NCI-H510A treated with DMSO at 0.1 percent for 48 hours (cell line): ENCODE results near the gene HOXD8.

Experiments used
- DNase-seq: peaks from one replicate; lab custom pipeline; 2025; lab: John Stamatoyannopoulos, UW

The HOXD8 gene

DNA sequence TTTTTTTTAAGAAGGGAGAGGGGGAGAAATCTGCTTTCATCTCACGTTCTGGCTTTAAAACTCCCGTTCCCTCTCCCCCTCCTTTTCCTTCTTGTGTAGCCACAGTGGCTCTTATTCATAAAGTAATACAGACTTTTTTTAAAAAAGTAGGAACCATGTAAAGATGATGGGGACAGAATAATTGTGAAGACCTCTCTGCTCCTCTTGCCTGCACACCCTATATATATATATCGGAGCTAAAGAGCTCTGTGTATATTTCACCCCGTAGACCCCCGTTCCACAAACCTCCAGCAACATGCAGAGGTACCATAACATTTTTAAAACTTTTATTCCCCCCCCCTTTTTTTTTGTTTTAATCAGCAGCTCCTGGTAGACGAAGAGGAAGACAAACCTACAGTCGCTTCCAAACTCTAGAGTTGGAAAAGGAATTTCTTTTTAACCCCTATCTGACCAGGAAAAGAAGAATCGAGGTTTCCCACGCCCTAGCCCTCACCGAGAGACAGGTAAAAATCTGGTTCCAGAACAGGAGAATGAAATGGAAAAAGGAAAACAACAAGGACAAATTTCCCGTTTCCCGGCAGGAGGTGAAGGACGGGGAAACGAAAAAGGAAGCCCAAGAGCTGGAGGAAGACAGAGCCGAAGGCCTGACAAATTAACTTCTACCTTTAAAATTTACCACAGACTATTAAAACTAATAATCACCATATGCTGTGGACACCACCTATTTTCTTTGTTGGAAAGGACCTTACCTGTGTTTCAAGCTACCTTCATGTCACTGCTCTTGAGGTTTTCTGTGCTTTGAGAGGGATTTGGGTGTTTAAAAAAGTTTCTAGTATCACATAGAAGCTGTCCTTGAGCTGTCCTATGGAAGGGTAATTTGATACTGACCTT is 1.7 kb downstream of the HOXD8 start:
- DNase-seq = no peak

DNA sequence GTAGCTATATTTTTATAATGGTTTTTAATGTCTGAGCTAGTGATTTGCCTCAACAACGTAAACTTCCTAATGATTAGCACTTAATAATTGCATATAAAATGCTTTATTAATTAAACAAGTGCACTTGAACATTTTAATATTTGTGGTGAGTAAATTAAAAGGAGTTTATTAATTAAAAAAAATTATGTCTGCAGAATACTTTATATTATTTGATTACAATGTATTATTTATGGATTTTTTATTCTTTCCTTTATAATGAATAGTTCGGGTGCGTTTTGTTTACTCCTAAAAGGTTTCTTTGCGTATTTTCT is 2.3 kb downstream of the HOXD8 start:
- DNase-seq = no peak

DNA sequence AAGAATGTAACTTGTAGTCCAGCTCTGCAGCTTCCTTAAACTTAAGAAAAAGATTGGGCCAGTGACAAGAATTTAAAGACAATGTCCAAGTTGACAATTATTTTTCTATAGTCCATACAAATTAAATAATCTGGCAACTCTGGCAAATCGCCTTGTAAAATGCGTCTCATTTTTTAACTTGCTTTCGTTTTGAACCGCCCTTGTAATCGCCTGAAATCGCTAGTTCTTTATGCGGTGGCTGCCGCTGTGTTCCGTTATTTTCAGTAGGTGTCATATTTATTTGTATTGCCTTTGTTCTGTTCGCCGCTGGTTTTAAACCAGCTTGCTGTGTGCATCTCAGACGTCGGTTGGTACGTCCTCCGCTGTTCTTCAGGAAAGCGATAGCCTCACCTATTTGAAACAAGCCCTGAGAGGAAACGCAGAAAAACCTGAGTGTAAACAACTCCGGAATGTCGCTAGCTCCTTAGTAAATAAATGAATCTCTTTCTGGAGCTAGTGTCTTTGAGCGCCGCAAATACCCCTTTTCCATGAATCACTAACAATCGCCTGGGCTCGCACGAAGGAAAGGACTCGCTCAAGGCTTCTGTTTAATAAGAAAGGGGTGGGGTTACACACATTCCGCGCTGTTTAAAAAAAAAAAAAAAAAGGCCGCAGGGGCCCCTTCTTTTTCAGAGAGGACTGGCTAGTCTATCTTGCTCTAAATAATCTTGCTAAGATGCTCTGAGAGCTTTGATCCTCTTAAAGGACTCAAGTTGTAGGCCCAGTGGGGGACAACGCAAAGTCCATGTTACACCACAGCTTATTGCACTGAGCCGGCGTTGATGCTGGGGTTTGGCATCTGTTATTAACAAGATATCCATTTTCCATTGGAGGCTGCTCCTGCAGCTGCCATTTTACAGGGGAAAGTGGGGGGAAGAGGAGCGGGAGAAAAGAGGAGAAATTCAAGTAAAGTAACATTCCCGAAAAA is 3.0 kb downstream of the HOXD8 start:
- no peak for DNase-seq

DNA sequence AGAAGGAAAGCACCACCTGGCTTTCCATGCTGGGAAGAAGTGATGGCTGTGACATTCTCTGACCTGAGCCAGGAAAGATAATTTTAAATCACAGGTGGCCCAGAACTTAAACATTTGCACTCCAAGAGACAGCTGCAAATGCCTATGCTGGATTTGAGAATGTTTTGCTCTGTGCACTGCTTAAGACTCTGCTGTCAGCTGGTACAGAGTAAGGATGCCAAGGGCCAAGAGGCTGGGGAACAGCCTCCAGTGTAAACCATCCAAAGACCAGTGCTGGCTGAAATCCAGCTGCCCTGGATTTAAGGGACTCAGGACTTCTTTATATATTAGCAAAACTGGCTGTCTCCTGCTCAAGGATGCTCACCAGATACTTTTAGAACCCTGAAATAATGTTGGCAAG is 3.9 kb downstream of the HOXD8 start:
- no peak for DNase-seq

DNA sequence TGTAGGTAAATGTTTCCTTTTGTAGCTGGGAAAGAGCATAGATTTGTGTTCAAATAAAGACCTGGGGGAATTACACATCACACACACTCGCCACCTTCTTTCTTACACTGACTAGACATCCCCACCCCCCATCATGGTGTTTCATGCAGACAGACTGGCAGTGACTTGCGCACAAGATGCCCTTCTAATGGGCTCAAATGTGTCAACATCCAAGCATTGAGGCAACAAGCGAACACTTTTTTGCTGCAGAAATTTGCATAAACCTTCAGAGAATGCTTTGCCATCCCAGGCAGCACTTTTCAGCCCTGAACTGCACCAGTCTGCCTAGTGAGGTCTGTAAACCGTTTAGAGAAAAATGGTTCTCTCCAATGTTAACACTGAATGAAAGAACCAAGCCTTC is 4.5 kb downstream of the HOXD8 start:
- no peak for DNase-seq

DNA sequence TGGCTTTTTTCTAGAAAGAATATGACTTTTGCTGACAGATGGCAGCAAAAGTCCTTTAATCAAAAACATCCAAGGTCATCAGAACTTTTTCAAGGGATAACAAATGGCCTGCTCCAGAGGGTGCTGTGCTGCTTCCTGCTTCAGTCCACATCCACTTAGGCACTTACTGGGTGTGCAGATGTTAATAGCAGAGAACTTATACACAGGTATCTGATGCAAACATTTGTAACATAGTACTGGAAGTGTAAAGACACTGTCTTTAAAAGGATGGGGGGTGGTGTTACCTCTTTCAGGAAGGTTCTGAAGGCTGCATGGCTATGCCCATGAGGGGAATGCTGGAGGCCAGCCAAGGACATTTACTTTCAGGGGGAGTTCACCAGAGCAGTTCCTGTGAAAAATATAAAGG is 5.5 kb downstream of the HOXD8 start:
- no peak for DNase-seq

DNA sequence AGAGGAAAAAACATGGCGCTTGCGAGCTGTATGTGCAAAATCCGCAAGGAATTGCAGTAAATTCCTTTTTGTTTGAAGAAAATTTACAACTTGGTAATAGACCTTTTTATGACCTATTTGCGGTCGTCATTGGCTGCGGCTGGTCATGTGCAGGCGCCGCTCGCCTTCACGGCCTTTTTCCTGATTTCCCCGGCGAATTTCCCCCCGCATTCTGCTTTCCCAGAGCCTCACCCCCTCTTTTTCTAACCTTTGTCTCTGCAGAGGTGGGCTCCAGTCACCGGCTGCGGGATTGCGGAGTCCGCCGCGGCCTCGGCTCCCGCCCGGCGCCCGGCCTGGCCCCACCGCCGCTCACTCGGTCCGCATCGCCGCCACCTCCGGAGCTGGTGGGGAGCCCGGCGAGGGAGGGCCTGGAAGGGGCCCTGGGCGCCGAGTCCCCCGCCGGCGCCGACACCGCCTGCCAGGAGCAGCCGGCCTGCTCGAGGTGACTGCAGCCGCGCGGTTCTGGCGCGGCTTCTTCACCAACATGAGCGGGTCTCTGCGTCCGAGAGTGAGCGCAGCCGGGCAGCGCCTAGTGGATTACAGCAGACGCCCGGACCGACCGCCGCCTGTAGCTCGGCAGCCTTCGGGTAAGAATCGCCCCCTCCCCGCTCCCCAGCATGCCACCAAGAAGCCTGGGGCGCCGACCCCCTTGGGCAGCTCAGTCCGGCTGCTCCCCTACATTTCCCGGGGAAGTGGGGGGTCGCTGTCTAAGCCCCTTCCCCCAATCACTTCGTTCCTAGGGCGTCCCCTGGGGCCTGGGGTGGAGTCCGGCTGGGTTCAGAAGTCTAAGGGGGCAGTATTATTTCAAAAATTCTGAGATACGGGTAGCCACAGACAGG is 7.1 kb downstream of the HOXD8 start:
- peak; percentile 56 for DNase-seq

DNA sequence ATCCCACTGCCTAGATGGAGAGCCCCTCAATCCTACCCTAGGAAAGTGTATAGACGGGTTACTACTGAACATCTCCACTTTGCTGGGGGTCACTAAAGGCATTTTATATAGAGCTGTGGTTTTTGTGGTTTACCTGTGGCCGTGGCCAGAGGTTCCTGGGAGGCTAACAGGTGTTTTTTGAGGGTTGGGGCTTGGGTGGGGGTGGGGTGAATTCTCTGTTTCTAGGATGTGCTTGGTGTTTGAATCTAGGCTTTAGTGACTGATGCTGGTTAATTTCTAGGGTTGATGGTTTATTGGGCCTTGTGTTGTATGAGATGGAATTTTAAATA is 7.7 kb downstream of the HOXD8 start:
- no peak for DNase-seq

DNA sequence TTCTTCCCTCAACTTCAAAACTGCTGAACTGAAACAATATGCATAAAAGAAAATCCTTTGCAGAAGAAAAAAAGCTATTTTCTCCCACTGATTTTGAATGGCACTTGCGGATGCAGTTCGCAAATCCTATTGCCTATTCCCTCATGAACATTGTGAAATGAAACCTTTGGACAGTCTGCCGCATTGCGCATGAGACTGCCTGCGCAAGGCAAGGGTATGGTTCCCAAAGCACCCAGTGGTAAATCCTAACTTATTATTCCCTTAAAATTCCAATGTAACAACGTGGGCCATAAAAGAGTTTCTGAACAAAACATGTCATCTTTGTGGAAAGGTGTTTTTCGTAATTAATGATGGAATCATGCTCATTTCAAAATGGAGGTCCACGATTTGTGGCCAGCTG is 8.4 kb downstream of the HOXD8 start:
- DNase-seq = no peak

DNA sequence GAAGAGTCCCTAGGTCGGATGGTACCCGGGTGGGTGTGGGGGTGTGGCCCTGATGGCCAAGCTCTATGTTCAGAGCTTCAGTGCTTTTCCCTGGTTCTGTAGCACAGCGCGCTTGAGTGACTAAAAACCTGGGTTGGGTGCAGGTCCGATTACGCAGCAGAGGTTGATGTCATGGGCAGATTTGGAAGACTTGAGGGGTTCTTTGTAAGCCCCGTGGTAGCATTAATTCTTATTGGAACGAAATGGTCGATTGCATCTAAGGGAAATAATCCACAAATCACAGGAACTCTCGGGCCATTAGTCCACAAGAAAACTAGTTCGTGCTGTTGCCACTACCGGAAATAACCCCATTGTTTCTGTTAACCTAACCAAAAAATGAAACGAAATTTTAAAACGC is 9.0 kb downstream of the HOXD8 start:
- no peak for DNase-seq

DNA sequence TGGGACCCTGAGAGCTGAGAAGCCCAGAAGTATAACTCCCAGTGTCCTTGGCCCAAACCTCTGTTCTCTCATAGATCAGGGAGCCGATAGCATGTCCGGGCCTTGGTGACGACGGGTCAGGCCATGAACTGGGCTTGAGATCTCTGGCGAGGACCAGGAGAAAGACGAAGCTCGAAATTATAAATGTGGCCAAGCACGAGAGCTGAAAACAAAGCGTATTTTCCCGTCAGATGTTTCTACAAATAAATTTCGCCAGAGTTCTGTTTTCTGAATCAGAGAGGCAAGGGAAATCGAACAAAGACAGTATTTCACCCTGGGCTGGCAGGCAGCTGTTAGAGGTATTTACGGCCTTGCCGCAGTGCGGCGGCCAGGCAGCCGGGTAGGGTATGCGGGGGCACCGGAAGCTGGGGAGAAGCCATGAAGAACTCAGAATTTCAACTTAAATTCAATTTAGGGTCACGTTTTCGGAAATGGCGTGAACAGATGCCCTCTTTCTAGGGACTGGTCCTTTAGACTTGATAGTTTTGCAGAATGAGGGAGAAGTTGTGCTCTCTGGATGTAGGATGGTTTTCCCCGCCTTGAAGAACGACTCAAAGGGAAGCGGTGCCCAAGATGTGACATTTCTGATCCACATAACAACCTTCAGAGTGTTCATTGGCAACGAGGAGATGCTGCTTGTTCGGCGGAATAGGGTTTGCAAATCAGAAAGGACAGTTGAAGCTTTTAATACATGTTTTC is 9.6 kb downstream of the HOXD8 start:
- no peak for DNase-seq

DNA sequence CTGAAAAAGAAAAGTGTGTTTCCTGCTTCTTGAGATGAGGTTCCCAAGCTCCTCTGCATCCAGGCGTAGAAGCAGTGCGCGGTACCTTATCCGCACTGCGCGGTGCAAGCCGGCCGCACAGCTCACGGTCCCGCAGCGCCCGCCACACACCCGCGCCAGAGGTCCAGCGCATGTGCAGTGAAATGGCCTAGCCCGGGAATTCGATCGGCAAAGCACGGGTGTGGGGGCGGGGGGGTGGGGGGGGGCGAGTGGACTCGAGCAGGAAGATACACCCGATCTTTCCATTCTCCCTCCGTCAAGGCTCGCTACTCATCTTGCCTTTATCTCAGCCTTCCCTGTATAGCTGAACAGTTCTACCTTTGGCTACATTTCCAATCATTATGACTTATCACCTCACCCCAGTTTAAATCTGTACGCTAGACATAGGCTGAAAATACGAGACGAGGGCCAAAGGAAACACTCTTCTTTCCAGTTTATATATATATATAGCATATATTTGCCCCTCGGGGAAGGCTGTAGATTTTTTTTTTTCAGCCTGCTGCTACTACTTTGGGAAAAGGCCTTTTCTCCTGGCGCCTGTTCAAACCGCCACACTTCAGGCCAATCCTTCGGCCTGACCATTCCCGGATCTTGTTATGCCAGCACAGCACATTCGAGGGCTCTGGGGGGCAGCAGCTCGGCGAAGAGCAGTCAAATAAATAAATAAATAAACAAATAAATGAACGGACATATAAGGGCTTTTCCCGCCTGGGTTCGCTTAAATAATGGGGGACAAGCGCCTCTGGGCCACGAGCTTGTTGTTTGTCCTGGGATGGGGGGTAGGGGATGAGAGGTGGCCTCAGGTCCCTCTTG is 10.4 kb downstream of the HOXD8 start:
- DNase-seq = no peak

DNA sequence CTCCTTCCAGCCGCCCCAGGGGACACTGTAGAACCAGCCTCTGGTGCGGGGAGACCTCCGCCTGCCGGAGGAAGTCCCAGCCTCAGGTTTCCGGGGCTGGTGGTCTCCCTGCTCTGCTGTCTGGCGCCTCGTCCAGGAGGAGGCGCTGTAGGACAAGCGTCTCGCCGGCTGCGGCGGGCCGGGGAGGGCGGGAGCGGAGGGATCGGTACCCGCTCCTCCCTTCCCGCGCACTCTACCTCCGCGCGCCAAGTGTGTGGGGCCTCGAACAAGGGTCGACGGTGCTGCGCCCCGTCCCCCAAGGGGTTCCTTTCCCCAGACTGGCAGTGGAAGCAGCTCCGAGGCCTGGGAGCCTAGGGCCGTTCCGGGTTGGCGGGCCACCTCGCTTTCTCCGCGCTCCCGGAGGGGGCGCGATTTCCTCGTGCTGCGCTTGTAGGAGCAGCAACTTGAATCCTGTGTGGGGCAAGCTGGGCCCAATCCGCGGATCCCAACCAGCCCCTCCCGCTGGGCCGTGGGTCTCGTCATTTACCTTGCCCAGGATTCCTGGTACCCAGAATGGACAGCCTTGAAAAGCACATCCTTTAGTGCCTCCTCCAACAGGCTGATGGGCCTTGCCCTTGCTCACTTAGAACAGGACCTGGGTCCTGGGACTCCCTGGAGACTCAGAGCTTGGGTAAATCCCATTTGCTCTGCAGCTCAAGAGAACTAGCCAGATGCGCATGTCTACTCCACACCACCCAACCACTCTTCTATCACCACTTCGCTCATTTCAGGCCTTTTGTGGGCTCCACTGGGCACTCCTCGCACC is 11.2 kb downstream of the HOXD8 start:
- peak; percentile 49 for DNase-seq

DNA sequence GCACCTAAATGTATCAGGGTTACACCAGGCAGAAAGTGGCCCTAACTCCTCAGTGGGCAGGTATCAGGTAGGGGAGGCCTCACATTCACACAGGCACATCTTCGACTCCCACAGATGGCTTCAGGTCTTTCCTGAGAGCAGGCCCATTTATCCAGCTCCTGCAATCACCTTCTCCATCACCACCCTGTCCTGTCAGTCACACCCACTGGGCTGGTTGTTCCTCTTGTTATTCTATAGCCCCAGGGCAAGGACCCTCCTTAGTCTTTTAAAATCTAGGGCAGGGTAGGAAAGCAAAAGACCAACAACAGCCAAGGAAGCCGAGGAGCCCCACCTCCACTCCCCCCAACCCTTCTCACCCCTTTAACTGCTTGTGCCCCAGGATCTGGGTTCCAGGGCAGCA is 12.8 kb downstream of the HOXD8 start:
- no peak for DNase-seq

DNA sequence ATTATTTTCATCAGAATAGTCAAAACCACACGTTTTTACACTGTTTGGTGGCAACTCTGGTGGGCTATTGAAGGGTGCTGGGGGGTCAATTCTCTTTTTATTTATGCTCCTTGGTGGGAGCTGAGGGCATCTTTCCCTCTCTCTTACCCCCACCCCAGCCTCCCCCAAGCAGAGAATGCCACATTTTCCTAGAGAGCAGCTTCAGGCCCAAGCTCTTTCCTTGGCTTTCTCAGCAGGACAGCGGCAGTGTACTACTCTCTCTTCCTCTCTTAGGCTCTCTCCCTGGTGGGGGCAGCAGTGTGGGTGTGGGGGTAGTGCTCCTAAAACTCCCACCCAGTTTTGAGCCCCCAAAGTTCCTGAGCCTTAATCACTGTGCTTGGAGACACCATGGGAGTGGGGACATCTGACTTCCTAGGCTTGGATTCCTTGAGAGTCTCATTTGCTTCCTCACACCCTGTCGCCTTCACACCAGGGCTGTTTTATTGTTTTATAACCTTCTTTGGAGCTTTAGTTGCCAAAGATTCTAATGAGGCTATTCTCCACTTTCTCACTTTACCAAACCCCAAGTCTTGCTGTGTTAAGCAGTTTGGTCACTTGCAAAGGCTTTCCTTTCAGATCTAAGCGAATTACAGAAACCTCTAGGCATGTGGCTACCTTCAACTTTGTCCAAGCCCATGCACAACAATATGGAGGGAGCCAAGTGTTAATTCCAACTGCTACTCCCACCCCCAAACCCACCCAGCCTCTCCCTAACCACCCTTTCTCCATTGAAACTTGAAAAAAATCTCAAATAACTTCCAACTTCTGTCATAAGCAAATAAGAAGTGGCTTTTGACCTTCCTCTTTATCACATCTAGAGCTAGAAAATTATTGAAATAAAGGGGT is 15.8 kb downstream of the HOXD8 start:
- DNase-seq = no peak

DNA sequence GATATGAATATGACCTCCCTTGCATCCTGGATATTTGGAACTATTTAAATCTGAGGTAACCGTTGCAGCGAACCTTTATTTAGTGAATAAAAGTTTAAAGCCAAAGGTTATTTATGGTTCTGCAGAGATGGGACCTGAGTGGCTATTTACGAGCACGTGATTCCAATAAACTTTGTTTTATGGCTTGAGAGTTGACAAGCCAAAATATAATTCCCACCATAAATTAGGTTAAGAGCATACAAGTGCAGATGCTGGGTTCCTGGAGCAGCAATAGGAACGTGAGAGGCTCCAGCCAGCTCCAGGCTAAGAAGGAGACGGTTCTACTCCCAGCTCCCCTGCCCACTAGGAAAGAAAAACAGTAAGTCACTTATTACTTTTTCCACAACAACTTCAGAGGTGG is 16.6 kb downstream of the HOXD8 start:
- no peak for DNase-seq

DNA sequence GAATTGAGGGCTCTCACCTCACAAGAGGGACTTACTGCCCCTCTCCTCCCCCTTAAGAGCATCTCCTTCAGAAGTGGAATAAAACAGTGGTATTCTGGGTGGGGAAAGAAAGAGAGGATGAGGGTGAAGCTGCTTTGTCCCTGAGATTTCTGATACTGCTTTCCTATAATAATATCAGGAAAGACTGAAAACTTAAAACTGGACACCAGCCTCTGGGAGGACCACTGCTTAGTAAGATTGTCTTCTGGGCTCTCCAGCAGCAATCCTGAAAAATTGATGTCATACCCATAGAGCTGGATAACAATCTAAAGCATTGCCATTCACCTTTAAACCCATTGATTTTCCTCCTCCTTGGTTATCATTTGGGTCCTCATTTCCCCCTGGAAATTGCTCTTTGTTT is 17.1 kb downstream of the HOXD8 start:
- no peak for DNase-seq

DNA sequence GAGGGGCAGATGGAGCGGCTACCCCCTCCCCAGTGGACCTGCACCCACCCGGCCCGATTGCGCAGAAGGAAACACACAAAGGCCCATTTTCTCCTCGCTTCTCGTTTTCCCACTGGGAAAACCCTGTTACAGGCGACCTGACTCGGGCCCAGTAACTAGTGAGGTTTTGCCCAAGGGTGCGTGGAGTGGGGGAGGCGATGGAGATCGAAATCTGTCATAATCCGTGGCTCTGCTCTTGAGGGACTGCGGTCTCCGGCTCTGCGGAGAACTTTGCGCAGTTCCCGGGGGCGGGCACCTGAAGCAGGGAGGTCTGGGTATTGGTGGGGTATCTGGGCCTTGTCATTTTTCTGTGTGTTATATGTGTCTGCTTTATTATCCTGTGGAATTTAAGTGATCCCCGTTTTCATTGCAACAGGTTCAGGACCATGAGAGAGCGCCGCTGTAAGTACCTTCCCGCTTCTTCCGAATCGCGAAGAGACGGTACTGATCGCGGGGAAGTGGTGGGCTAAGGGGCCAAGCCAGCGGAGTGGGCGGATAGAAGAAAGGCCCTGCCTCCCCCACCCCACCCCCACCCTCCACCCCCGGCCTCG is 17.8 kb downstream of the HOXD8 start:
- no peak for DNase-seq
